Measurements from ENCODE around the gene CCNJL. TPM values are rescaled to one million over a fixed set of nuclear protein-coding genes. Genes with fewer than 3 reads are reported as not detected.

The CCNJL gene
- total and polyA plus RNA-seq, 2 experiments from 2014 or later: 28.4 to 29.2 TPM

DNA sequence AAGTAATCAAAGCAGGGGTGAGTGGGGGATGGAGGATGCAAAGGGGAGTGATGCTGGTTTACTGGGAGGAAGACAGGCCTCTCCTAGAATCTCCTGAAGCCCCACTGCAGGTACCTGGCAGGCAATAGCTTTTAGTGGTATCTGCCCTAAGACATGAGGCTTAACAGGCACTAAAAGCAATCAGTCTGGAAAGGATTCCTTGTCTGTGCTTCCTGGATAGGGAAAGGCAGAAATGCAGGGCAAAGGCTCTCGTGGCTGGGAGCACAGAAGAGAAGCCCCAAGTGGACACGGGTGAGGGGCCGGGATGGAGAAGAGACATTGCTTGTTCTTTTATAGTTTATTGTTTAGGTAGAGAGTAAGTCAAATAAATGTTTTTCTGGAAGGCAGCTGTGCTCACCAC is 40.1 kb downstream of the CCNJL start:
- TF ChIP-seq, protein P1, sequence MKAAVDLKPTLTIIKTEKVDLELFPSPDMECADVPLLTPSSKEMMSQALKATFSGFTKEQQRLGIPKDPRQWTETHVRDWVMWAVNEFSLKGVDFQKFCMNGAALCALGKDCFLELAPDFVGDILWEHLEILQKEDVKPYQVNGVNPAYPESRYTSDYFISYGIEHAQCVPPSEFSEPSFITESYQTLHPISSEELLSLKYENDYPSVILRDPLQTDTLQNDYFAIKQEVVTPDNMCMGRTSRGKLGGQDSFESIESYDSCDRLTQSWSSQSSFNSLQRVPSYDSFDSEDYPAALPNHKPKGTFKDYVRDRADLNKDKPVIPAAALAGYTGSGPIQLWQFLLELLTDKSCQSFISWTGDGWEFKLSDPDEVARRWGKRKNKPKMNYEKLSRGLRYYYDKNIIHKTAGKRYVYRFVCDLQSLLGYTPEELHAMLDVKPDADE (IDR thresholded peaks at IDR 0.05): no peak
- TF ChIP-seq ZNF331 (CRISPR knock-in tag; IDR thresholded peaks at IDR 0.05; ENCODE audit: low read depth) (no peak), JUNB (IDR thresholded peaks at IDR 0.05; ENCODE audit: unreplicated experiment) (no peak), NANOG (IDR thresholded peaks at IDR 0.05; ENCODE audit: borderline replicate concordance) (no peak), ZNF114 (CRISPR knock-in tag; IDR thresholded peaks at IDR 0.05) (no peak), EZH2 (IDR thresholded peaks at IDR 0.05; ENCODE audit: low read depth, unreplicated experiment) (no peak), POLR2AphosphoS5 (IDR thresholded peaks at IDR 0.05; ENCODE audit: low read depth) (no peak), CREB1 (CRISPR knock-in tag; IDR thresholded peaks at IDR 0.05; ENCODE audit: low read depth) (no peak), STAT1 (IDR thresholded peaks at IDR 0.05; ENCODE audit: unreplicated experiment) (no peak), EZH2phosphoT487 (IDR thresholded peaks at IDR 0.05; ENCODE audit: unreplicated experiment) (no peak)
- TF ChIP-seq, protein P2, sequence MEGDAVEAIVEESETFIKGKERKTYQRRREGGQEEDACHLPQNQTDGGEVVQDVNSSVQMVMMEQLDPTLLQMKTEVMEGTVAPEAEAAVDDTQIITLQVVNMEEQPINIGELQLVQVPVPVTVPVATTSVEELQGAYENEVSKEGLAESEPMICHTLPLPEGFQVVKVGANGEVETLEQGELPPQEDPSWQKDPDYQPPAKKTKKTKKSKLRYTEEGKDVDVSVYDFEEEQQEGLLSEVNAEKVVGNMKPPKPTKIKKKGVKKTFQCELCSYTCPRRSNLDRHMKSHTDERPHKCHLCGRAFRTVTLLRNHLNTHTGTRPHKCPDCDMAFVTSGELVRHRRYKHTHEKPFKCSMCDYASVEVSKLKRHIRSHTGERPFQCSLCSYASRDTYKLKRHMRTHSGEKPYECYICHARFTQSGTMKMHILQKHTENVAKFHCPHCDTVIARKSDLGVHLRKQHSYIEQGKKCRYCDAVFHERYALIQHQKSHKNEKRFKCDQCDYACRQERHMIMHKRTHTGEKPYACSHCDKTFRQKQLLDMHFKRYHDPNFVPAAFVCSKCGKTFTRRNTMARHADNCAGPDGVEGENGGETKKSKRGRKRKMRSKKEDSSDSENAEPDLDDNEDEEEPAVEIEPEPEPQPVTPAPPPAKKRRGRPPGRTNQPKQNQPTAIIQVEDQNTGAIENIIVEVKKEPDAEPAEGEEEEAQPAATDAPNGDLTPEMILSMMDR (conservative IDR thresholded peaks at IDR 0.05; ENCODE audit: low read depth in 2 of 2): no peak
- TF ChIP-seq, protein P3, sequence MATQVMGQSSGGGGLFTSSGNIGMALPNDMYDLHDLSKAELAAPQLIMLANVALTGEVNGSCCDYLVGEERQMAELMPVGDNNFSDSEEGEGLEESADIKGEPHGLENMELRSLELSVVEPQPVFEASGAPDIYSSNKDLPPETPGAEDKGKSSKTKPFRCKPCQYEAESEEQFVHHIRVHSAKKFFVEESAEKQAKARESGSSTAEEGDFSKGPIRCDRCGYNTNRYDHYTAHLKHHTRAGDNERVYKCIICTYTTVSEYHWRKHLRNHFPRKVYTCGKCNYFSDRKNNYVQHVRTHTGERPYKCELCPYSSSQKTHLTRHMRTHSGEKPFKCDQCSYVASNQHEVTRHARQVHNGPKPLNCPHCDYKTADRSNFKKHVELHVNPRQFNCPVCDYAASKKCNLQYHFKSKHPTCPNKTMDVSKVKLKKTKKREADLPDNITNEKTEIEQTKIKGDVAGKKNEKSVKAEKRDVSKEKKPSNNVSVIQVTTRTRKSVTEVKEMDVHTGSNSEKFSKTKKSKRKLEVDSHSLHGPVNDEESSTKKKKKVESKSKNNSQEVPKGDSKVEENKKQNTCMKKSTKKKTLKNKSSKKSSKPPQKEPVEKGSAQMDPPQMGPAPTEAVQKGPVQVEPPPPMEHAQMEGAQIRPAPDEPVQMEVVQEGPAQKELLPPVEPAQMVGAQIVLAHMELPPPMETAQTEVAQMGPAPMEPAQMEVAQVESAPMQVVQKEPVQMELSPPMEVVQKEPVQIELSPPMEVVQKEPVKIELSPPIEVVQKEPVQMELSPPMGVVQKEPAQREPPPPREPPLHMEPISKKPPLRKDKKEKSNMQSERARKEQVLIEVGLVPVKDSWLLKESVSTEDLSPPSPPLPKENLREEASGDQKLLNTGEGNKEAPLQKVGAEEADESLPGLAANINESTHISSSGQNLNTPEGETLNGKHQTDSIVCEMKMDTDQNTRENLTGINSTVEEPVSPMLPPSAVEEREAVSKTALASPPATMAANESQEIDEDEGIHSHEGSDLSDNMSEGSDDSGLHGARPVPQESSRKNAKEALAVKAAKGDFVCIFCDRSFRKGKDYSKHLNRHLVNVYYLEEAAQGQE (IDR thresholded peaks at IDR 0.05; ENCODE audit: unreplicated experiment): no peak
- TF ChIP-seq, protein P4, sequence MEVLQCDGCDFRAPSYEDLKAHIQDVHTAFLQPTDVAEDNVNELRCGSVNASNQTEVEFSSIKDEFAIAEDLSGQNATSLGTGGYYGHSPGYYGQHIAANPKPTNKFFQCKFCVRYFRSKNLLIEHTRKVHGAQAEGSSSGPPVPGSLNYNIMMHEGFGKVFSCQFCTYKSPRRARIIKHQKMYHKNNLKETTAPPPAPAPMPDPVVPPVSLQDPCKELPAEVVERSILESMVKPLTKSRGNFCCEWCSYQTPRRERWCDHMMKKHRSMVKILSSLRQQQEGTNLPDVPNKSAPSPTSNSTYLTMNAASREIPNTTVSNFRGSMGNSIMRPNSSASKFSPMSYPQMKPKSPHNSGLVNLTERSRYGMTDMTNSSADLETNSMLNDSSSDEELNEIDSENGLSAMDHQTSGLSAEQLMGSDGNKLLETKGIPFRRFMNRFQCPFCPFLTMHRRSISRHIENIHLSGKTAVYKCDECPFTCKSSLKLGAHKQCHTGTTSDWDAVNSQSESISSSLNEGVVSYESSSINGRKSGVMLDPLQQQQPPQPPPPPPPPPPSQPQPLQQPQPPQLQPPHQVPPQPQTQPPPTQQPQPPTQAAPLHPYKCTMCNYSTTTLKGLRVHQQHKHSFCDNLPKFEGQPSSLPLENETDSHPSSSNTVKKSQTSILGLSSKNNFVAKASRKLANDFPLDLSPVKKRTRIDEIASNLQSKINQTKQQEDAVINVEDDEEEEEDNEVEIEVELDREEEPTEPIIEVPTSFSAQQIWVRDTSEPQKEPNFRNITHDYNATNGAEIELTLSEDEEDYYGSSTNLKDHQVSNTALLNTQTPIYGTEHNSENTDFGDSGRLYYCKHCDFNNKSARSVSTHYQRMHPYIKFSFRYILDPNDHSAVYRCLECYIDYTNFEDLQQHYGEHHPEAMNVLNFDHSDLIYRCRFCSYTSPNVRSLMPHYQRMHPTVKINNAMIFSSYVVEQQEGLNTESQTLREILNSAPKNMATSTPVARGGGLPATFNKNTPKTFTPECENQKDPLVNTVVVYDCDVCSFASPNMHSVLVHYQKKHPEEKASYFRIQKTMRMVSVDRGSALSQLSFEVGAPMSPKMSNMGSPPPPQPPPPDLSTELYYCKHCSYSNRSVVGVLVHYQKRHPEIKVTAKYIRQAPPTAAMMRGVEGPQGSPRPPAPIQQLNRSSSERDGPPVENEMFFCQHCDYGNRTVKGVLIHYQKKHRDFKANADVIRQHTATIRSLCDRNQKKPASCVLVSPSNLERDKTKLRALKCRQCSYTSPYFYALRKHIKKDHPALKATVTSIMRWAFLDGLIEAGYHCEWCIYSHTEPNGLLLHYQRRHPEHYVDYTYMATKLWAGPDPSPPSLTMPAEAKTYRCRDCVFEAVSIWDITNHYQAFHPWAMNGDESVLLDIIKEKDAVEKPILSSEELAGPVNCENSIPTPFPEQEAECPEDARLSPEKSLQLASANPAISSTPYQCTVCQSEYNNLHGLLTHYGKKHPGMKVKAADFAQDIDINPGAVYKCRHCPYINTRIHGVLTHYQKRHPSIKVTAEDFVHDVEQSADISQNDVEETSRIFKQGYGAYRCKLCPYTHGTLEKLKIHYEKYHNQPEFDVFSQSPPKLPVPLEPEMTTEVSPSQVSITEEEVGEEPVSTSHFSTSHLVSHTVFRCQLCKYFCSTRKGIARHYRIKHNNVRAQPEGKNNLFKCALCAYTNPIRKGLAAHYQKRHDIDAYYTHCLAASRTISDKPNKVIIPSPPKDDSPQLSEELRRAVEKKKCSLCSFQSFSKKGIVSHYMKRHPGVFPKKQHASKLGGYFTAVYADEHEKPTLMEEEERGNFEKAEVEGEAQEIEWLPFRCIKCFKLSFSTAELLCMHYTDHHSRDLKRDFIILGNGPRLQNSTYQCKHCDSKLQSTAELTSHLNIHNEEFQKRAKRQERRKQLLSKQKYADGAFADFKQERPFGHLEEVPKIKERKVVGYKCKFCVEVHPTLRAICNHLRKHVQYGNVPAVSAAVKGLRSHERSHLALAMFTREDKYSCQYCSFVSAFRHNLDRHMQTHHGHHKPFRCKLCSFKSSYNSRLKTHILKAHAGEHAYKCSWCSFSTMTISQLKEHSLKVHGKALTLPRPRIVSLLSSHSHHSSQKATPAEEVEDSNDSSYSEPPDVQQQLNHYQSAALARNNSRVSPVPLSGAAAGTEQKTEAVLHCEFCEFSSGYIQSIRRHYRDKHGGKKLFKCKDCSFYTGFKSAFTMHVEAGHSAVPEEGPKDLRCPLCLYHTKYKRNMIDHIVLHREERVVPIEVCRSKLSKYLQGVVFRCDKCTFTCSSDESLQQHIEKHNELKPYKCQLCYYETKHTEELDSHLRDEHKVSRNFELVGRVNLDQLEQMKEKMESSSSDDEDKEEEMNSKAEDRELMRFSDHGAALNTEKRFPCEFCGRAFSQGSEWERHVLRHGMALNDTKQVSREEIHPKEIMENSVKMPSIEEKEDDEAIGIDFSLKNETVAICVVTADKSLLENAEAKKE (CRISPR knock-in tag; IDR thresholded peaks at IDR 0.05): no peak
- H3K79me2 ChIP-seq (replicated peaks; ENCODE audit: insufficient read depth): peaks cover 9% of the 10 kb centered on the region; the same call in 1 of the 2 replicates

More for the DNA sequence above, 40.1 kb downstream of the CCNJL start:
- no peak overlapping the region for H2AFZ ChIP-seq
- Mint-ChIP-seq H3K9me3 (no peaks in the 10 kb centered on the region), H3K27me3 (ENCODE audit: insufficient read depth, low read depth, poor library complexity) (no peaks in the 10 kb centered on the region), H3K36me3 (ENCODE audit: low read depth) (peaks cover 39% of the 10 kb centered on the region), H3K4me1 (peaks cover 42% of the 10 kb centered on the region), H3K27ac (0 out of 2 replicates have a peak overlapping the region, but pooled peaks have one; percentile 1), H3K4me3 (no peak overlapping the region)
- peaks cover 30% of the 10 kb centered on the region for H3K4me1 ChIP-seq (ENCODE audit: insufficient read depth)
- peaks cover 10% of the 10 kb centered on the region for H3F3A ChIP-seq (replicated peaks; ENCODE audit: low read depth)
- H3K9me2 ChIP-seq (ENCODE audit: insufficient read depth): no peaks in the 10 kb centered on the region
- H3K27ac ChIP-seq (ENCODE audit: low read depth): peak overlapping the region; percentile 76
- no peak overlapping the region for H3K4me3 ChIP-seq
- DNase-seq (ENCODE audit: low spot score): no peak
- H3K4me2 ChIP-seq: peak overlapping the region; percentile 64
- H4K20me1 ChIP-seq (replicated peaks; ENCODE audit: insufficient read depth): no peaks in the 10 kb centered on the region
- H3K27me3 ChIP-seq (ENCODE audit: insufficient read depth): no peaks in the 10 kb centered on the region
- peaks cover 13% of the 10 kb centered on the region; the same call in 1 of the 2 replicates for H3K36me3 ChIP-seq (ENCODE audit: insufficient read depth)
- ATAC-seq: peak; percentile 47
